GM23338 (cell line): ENCODE measurements around the gene GALNT14. TPM values are rescaled to one million over a fixed set of nuclear protein-coding genes. Genes with fewer than 3 reads are reported as not detected.

Experiments used
- ATAC-seq: fragments of 200-7000 bp; cut with Tn5 transposase; 3 replicates; pipeline ENCODE4 v1.9.1; 2020
- DNase-seq: peaks from one replicate; pipeline ENCODE4 v3.0.0-alpha.2; 2015; ENCODE audit warnings: low spot score
- H2AFZ ChIP-seq: fragments of 200-600 bp; sonication (generic); 2 replicates; pipeline ENCODE4 v1.8.0; 2016; ENCODE audit warnings: antibody characterized with exemption, mild to moderate bottlenecking, moderate library complexity
- H3F3A ChIP-seq: fragments of 200-600 bp; sonication (generic); replicated peaks from 2 replicates; pipeline ENCODE4 v1.8.0; 2017; ENCODE audit warnings: antibody characterized with exemption, mixed run types, low read depth
- H3K27ac ChIP-seq: fragments of 200-600 bp; sonication (generic); 2 replicates; pipeline ENCODE4 v1.6.1; 2016; ENCODE audit warnings: low read depth
- H3K27me3 ChIP-seq: fragments of 200-600 bp; sonication (generic); 2 replicates; pipeline ENCODE4 v1.8.0; 2016; ENCODE audit warnings: mild to moderate bottlenecking, mixed run types, moderate library complexity; ENCODE audit not compliant: insufficient read depth
- H3K36me3 ChIP-seq: fragments of 200-600 bp; sonication (generic); 2 replicates; pipeline ENCODE4 v1.8.0; 2016; ENCODE audit warnings: mild to moderate bottlenecking; ENCODE audit not compliant: insufficient read depth
- H3K4me1 ChIP-seq: fragments of 200-600 bp; sonication (generic); 2 replicates; pipeline ENCODE4 v1.8.0; 2016; ENCODE audit warnings: mild to moderate bottlenecking, moderate library complexity; ENCODE audit not compliant: insufficient read depth
- H3K4me2 ChIP-seq: fragments of 200-600 bp; sonication (generic); 2 replicates; pipeline ENCODE4 v1.7.1; 2017; ENCODE audit warnings: mixed run types
- H3K4me3 ChIP-seq: fragments of 200-600 bp; sonication (generic); 2 replicates; pipeline ENCODE4 v1.6.1; 2016; ENCODE audit warnings: mixed run types
- H3K79me2 ChIP-seq: fragments of 200-600 bp; sonication (generic); replicated peaks from 2 replicates; pipeline ENCODE4 v1.8.0; 2017; ENCODE audit warnings: mild to moderate bottlenecking; ENCODE audit not compliant: insufficient read depth
- H3K9me2 ChIP-seq: fragments of 200-600 bp; sonication (generic); 2 replicates; pipeline ENCODE4 v1.8.0; 2017; ENCODE audit not compliant: insufficient read depth
- H4K20me1 ChIP-seq: fragments of 200-600 bp; sonication (generic); replicated peaks from 2 replicates; pipeline ENCODE4 v1.8.0; 2017; ENCODE audit warnings: mild to moderate bottlenecking; ENCODE audit not compliant: insufficient read depth
- H3K27ac Mint-ChIP-seq: 2 replicates; pipeline ENCODE4 v1.8.0; 2020; ENCODE audit warnings: inconsistent platforms, mild to moderate bottlenecking, moderate library complexity, mixed read lengths
- H3K27me3 Mint-ChIP-seq: 3 replicates; pipeline ENCODE4 v1.8.0; 2022; ENCODE audit warnings: low read depth, mild to moderate bottlenecking, moderate library complexity, mixed read lengths, inconsistent platforms; ENCODE audit not compliant: insufficient read depth, poor library complexity
- H3K36me3 Mint-ChIP-seq: 3 replicates; pipeline ENCODE4 v1.8.0; 2021; ENCODE audit warnings: low read depth, mild to moderate bottlenecking, inconsistent platforms, moderate library complexity, mixed read lengths
- H3K4me1 Mint-ChIP-seq: 3 replicates; pipeline ENCODE4 v1.8.0; 2020; ENCODE audit warnings: mild to moderate bottlenecking, inconsistent platforms, mixed read lengths
- H3K4me3 Mint-ChIP-seq: 3 replicates; pipeline ENCODE4 v1.8.0; 2021; ENCODE audit warnings: moderate library complexity, mild to moderate bottlenecking, inconsistent platforms, mixed read lengths
- H3K9me3 Mint-ChIP-seq: 3 replicates; pipeline ENCODE4 v1.8.0; 2020; ENCODE audit warnings: moderate library complexity, mild to moderate bottlenecking, inconsistent platforms, mixed read lengths
- CREB1 ChIP-seq: fragments of 250-450 bp; sonication (Bioruptor Pico); IDR thresholded peaks from 2 replicates; pipeline ENCODE4 v1.5.0; 2020; ENCODE audit warnings: low read depth, mild to moderate bottlenecking, moderate library complexity
- CTCF ChIP-seq, 2 experiments: fragments of 200-600 bp in 1 of 2; sonication (generic) in 1 of 2; conservative IDR thresholded peaks; 2 replicates each; pipeline versions ENCODE4 v1.5.1 to v1.6.1; 2016 to 2017; ENCODE audit warnings: antibody characterized with exemption in 2 of 2, low read depth in 2 of 2, mild to moderate bottlenecking in 2 of 2, moderate library complexity in 1 of 2
- ETS1 ChIP-seq: IDR thresholded peaks from 2 replicates; pipeline ENCODE4 v1.6.1; 2016; ENCODE audit warnings: antibody characterized with exemption
- EZH2 ChIP-seq: fragments of 200-600 bp; sonication (generic); IDR thresholded peaks from one replicate; pipeline ENCODE4 v1.8.0; 2017; ENCODE audit warnings: antibody characterized with exemption, mild to moderate bottlenecking, low read depth; ENCODE audit not compliant: unreplicated experiment
- JUNB ChIP-seq: IDR thresholded peaks from one replicate; pipeline ENCODE4 v1.6.1; 2016; ENCODE audit warnings: antibody characterized with exemption; ENCODE audit not compliant: unreplicated experiment
- REST ChIP-seq: IDR thresholded peaks from one replicate; pipeline ENCODE4 v1.6.1; 2018; ENCODE audit warnings: antibody characterized with exemption; ENCODE audit not compliant: unreplicated experiment
- STAT1 ChIP-seq: IDR thresholded peaks from one replicate; pipeline ENCODE4 v1.6.1; 2016; ENCODE audit warnings: antibody characterized with exemption; ENCODE audit not compliant: unreplicated experiment
- ZNF114 ChIP-seq: fragments of 250-450 bp; sonication (Bioruptor Pico); IDR thresholded peaks from 2 replicates; pipeline ENCODE4 v1.5.0; 2020; ENCODE audit warnings: mild to moderate bottlenecking, moderate library complexity
- ZNF331 ChIP-seq: fragments of 250-450 bp; sonication (Bioruptor Pico); IDR thresholded peaks from 2 replicates; pipeline ENCODE4 v1.5.0; 2020; ENCODE audit warnings: low read depth, mild to moderate bottlenecking, moderate library complexity
- ZNF462 ChIP-seq: fragments of 250-450 bp; sonication (Bioruptor Pico); IDR thresholded peaks from 2 replicates; pipeline ENCODE4 v1.5.0; 2020; ENCODE audit warnings: mild to moderate bottlenecking, moderate library complexity
- polyA plus RNA-seq: library from polyadenylated mRNA; unstranded; fragments of >200 nt; fragmentation: Nextera tagmentation; extraction: Ambion mirVana; gene quantifications from 2 replicates; pipeline ENCODE4 v1.2.1, GENCODE V29; 2016
- total RNA-seq: library from RNA; depleted of rRNA; stranded (reverse); fragments of >200 nt; shearing (Covaris generic); gene quantifications from 2 replicates; pipeline ENCODE4 v1.2.3, GENCODE V29; 2014

The GALNT14 gene
- total and polyA plus RNA-seq, 2 experiments from 2014 or later: 5.4 to 7.7 TPM

GRCh38 chr2:30927465-30928075 is 210.7 kb downstream of the GALNT14 start:
- no peaks in the 10 kb centered on the region; the same call in 2 of the 3 replicates for H3K9me3 Mint-ChIP-seq
- H3K4me3 ChIP-seq: no peak overlapping the region
- no peaks in the 10 kb centered on the region for H3K27me3 Mint-ChIP-seq
- no peaks in the 10 kb centered on the region for H3F3A ChIP-seq
- H3K79me2 ChIP-seq: no peaks in the 10 kb centered on the region
- DNase-seq: no peak
- H3K4me2 ChIP-seq: no peak overlapping the region
- no peak overlapping the region for H3K4me3 Mint-ChIP-seq
- H3K4me1 Mint-ChIP-seq: peaks cover 14% of the 10 kb centered on the region
- H2AFZ ChIP-seq: no peak overlapping the region
- H4K20me1 ChIP-seq: no peaks in the 10 kb centered on the region
- H3K27ac ChIP-seq: no peak overlapping the region
- TF ChIP-seq ZNF462 (CRISPR knock-in tag) (no peak), ZNF114 (CRISPR knock-in tag) (no peak), EZH2 (no peak), REST (no peak), ZNF331 (CRISPR knock-in tag) (no peak), CREB1 (CRISPR knock-in tag) (no peak), CTCF (conservative IDR thresholded peaks at IDR 0.05; ENCODE audit: low read depth in 2 of 2) (no peak), JUNB (no peak), ETS1 (no peak), STAT1 (no peak)
- no peaks in the 10 kb centered on the region for H3K27me3 ChIP-seq
- no peak overlapping the region for H3K27ac Mint-ChIP-seq
- no peaks in the 10 kb centered on the region for H3K36me3 ChIP-seq
- H3K4me1 ChIP-seq: no peaks in the 10 kb centered on the region
- ATAC-seq: no peak
- 0 out of 2 replicates have a peak, but pooled peaks cover 2% of the 10 kb centered on the region for H3K9me2 ChIP-seq
- H3K36me3 Mint-ChIP-seq: no peaks in the 10 kb centered on the region; the same call in 2 of the 3 replicates
